H1 (cell line): ENCODE results near the gene ARHGAP21. TPM values are rescaled to one million over a fixed set of nuclear protein-coding genes. Genes with fewer than 3 reads are reported as not detected.

Experiments
- CEBPB ChIP-seq: IDR thresholded peaks from 2 replicates; pipeline ENCODE4 v1.6.1; 2012; ENCODE audit warnings: low read depth, low read length
- GABPA ChIP-seq: IDR thresholded peaks from 2 replicates; pipeline ENCODE4 v1.6.1; 2011; ENCODE audit warnings: mild to moderate bottlenecking, low read length, moderate library complexity, borderline replicate concordance; ENCODE audit not compliant: insufficient read depth
- PHF8 ChIP-seq: fragments of 200-600 bp; sonication (generic); conservative IDR thresholded peaks from 2 replicates; pipeline ENCODE4 v1.7.1; 2012; ENCODE audit warnings: low read depth, mild to moderate bottlenecking, inconsistent platforms, low read length, moderate library complexity
- SIN3A ChIP-seq, 2 experiments: IDR thresholded peaks in 1 of 2; conservative IDR thresholded peaks in 1 of 2; 2 replicates each; pipeline ENCODE4 v1.6.1; 2011 to 2012; ENCODE audit warnings: low read length in 2 of 2, improper control_type of control experiment in 1 of 2, low read depth in 1 of 2, mild to moderate bottlenecking in 1 of 2
- polyA plus RNA-seq, 7 experiments: library from polyadenylated mRNA; depleted of rRNA in 3 of 7; stranded (reverse) in 5 of 7; unstranded in 2 of 7; fragments of >200 nt in 5 of 7; fragments of 200-250 nt in 2 of 7; gene quantifications; 1 replicate in 5 of 7; 2 replicates in 1 of 7; 4 replicates in 1 of 7; pipeline versions ENCODE4 v1.2.1 to v1.2.3, GENCODE V29; 2011 to 2013; ENCODE audit warnings: missing spikeins in 2 of 7, mixed read lengths in 2 of 7
- total RNA-seq: library from RNA; stranded (reverse); fragmentation: NEBNext Ultra II Directional; extraction: Animal tissue kit (Norgen Biotek cat#: 25700); gene quantifications from 2 replicates; pipeline ENCODE4 v1.2.1, GENCODE V29; 2021

The ARHGAP21 gene
- total and polyA plus RNA-seq, 2 of the 8 experiments (the other 6 are each of a cell fraction or from before 2014, with no cell fraction given) = 14.4 to 35.3 TPM

- no peak for TF ChIP-seq GABPA
- no peak for TF ChIP-seq SIN3A (conservative IDR thresholded peaks at IDR 0.05 in 1 of 2, IDR thresholded peaks at IDR 0.05 in 1 of 2; ENCODE audit: low read depth in 1 of 2, low read length in 2 of 2)
- no peak for TF ChIP-seq CEBPB
- no peak for TF ChIP-seq PHF8
These were observed 29.6 kb downstream of the ARHGAP21 start (continued) for GRCh38 chr10:24694086-24694485.
